Activated CD8-positive, alpha-beta T cell treated with anti-CD3 and anti-CD28 coated beads for 36 hours (primary cell): ENCODE measurements around the gene TJP3. TPM values are rescaled to one million over a fixed set of nuclear protein-coding genes. Genes with fewer than 3 reads are reported as not detected.

Experiments used
- ATAC-seq: fragments of 200-7000 bp; cut with Tn5 transposase; one replicate; pipeline ENCODE4 v1.10.0; 2021; ENCODE audit warnings: mild to moderate bottlenecking, moderate library complexity
- CTCF ChIA-PET: fragments of 350-600 bp; sonication (Branson Sonifier 250); formaldehyde crosslinking; loops from one replicate; lab custom pipeline; 2021; ENCODE audit warnings: antibody characterized with exemption; lab: Charles Lee
- POLR2A ChIA-PET: fragments of 350-600 bp; sonication (Branson Sonifier 250); formaldehyde crosslinking; loops from one replicate; lab custom pipeline; 2021; ENCODE audit warnings: antibody characterized with exemption; lab: Charles Lee
- DNase-seq: peaks from one replicate; pipeline ENCODE4 v3.0.0-alpha.2; 2020
- H3K27ac Mint-ChIP-seq: one replicate; pipeline ENCODE4 v1.8.0; 2021; ENCODE audit warnings: mild to moderate bottlenecking, mixed read lengths
- H3K27me3 Mint-ChIP-seq: one replicate; pipeline ENCODE4 v1.8.0; 2021; ENCODE audit warnings: mixed read lengths
- H3K36me3 Mint-ChIP-seq: one replicate; pipeline ENCODE4 v1.8.0; 2021; ENCODE audit warnings: low read depth, mixed read lengths
- H3K4me1 Mint-ChIP-seq: one replicate; pipeline ENCODE4 v1.8.0; 2021; ENCODE audit warnings: low read depth, mixed read lengths
- H3K4me3 Mint-ChIP-seq: one replicate; pipeline ENCODE4 v1.8.0; 2021; ENCODE audit warnings: mild to moderate bottlenecking, moderate library complexity, mixed read lengths
- H3K9me3 Mint-ChIP-seq: one replicate; pipeline ENCODE4 v1.8.0; 2021; ENCODE audit warnings: mixed read lengths
- intact Hi-C: fragments of 100-400 bp; cut with micrococcal nuclease; formaldehyde crosslinking; loops from one replicate; pipeline ENCODE4 v1.10.0; 2022
- total RNA-seq, 2 experiments: library from RNA; stranded (reverse); gene quantifications; one replicate each; pipeline ENCODE4 v1.2.3, GENCODE V29; 2021
- TF ChIP-seq, protein P1 (sequence below): fragments of 200-600 bp; IDR thresholded peaks from one replicate; pipeline ENCODE4 v1.8.0; 2022; ENCODE audit warnings: antibody characterized with exemption, mild to moderate bottlenecking

The TJP3 gene
- total RNA-seq, 2 experiments from 2014 or later = 0.69 to 2.4 TPM

DNA sequence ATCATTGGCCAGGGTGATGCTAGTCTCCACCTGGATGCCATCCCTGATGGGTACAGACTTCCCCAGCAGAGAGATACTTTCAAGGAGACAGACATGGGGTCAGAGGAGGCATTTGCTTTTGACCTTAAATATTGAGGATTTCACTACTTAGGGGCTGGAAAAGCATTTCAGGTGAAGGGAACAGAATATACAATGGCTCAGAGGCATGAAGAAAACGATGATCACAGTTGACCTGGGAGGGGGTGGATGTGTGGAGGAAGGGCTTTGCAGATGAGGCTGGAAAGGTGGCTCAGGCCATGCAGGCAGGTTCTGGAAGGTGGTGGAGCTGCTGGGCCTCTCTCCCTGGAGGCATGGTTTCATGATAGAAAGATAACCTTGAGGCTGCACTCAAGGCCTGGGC is 74.1 kb downstream of the TJP3 start:
- intact Hi-C loops = loop anchor here (5.0 kb wide), 1 partner anchor 40 kb away; no protein-coding TSS in a partner anchor
- POLR2A ChIA-PET = interaction anchor here (1.0 to 3.1 kb wide), 4 partner anchors 8 to 30 kb away, joined by 3 to 15 read pairs (median 4); no protein-coding TSS in a partner anchor

DNA sequence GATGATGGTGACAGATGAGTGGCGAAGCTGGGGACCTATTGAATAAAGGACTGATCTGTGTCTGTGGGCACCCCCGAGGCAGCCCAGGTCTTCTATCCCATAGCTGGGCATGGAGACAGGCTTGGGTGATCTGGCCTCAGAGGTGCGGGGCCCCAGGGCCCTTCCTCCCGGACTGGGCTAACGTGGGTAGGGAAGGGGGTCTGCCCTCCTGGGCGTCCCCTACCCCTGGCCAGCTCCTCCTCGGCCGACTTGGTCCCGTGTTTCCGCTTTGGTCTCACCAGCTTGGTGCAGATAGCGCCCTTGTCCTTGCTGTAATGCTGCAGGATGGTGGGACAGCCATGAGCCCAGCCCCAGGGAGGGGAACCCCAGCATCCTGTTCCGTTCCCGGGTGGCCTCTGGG is 74.7 kb downstream of the TJP3 start:
- Mint-ChIP-seq H3K36me3 (peaks cover 37% of the 10 kb centered on the region), H3K4me1 (peaks cover 7% of the 10 kb centered on the region), H3K27me3 (no peaks in the 10 kb centered on the region), H3K4me3 (no peak overlapping the region), H3K9me3 (peaks cover 17% of the 10 kb centered on the region), H3K27ac (no peak overlapping the region)
- DNase-seq = no peak
- ATAC-seq = no peak
- TF ChIP-seq, protein P1, sequence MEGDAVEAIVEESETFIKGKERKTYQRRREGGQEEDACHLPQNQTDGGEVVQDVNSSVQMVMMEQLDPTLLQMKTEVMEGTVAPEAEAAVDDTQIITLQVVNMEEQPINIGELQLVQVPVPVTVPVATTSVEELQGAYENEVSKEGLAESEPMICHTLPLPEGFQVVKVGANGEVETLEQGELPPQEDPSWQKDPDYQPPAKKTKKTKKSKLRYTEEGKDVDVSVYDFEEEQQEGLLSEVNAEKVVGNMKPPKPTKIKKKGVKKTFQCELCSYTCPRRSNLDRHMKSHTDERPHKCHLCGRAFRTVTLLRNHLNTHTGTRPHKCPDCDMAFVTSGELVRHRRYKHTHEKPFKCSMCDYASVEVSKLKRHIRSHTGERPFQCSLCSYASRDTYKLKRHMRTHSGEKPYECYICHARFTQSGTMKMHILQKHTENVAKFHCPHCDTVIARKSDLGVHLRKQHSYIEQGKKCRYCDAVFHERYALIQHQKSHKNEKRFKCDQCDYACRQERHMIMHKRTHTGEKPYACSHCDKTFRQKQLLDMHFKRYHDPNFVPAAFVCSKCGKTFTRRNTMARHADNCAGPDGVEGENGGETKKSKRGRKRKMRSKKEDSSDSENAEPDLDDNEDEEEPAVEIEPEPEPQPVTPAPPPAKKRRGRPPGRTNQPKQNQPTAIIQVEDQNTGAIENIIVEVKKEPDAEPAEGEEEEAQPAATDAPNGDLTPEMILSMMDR = no peak
- ChIA-PET POLR2A (interaction anchor here (1.0 to 3.1 kb wide), 3 partner anchors 8 to 29 kb away, joined by 3 to 15 read pairs (median 7); no protein-coding TSS in a partner anchor), CTCF (interaction anchor here (1.2 to 3.4 kb wide), 5 partner anchors 11 to 87 kb away, joined by 3 to 15 read pairs (median 12); partner anchors contain the start of genes APBA3, MRPL54 and RAX2)
- intact Hi-C loops = loop anchor here (5.0 kb wide), 1 partner anchor 39 kb away; no protein-coding TSS in a partner anchor

More for the DNA sequence above, 74.1 kb downstream of the TJP3 start:
- Mint-ChIP-seq H3K4me1 (peaks cover 7% of the 10 kb centered on the region), H3K4me3 (no peak overlapping the region), H3K36me3 (peaks cover 37% of the 10 kb centered on the region), H3K27me3 (no peaks in the 10 kb centered on the region), H3K9me3 (peaks cover 17% of the 10 kb centered on the region), H3K27ac (no peak overlapping the region)
- ATAC-seq (no peak), DNase-seq (no peak)
- TF ChIP-seq, protein P1 = no peak
- CTCF ChIA-PET = interaction anchor here (1.2 to 3.4 kb wide), 3 partner anchors 20 to 87 kb away, joined by 3 to 15 read pairs (median 12); partner anchors contain the start of genes APBA3 and MRPL54

DNA sequence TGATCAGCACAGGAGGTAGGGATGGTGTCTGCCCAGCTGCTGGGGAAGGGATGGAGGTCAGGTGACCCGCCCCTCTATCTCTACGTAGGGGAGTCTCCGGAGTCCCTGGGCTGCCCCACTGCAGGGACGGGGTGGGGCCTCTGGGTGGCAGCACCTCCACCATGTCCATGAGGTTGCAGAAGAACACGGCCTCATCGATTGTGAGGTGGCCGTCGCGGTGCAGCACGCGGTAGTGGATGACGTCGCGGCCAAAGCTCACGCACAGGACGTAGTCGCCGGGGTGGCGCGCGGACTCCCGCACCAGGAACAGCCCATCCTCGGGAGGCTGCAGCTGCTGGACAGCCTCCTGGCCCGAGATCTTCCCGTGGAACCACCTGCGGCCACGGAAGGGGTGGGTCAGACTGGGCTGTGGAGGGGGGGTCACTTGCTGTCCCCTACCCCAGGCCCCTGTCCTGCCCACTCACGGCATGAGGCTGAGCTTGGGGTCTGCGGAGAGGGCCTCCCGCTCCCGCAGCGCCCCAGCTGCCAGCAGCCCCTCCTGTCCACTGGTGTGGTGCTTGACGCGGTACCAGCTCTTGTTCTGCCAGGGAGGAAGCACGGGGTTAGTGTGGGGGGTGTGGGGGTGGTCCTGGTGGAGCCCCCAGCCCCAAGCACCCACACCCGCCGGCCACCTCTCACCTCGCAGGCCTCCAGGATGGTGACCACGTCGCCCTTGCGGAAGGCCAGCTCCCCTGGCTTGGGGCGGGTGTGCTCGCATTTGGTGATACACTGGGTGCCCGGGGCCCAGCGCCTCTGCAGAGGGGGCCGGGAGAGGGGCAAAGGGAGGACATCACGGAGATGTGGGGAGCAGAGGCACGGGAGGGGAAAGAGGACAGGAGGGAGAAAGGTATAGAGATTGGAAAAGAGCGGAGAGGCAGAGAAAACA is 75.7 kb downstream of the TJP3 start:
- ATAC-seq (peak; percentile 66), DNase-seq (peak; percentile 71)
- peak overlapping the region; percentile 55 for H3K27ac Mint-ChIP-seq
- intact Hi-C loops = loop anchor here (5.0 kb wide), 1 partner anchor 38 kb away; no protein-coding TSS in a partner anchor
- H3K4me3 Mint-ChIP-seq = peak overlapping the region; percentile 84
- no peaks in the 10 kb centered on the region for H3K27me3 Mint-ChIP-seq
- peaks cover 17% of the 10 kb centered on the region for H3K9me3 Mint-ChIP-seq
- peaks cover 33% of the 10 kb centered on the region for H3K36me3 Mint-ChIP-seq
- TF ChIP-seq, protein P1 = peak; percentile 68
- POLR2A ChIA-PET = interaction anchor here (1.3 to 3.1 kb wide), 4 partner anchors 9 to 34 kb away, joined by 3 to 15 read pairs (median 6); partner anchors contain the start of gene MRPL54
- H3K4me1 Mint-ChIP-seq = peaks cover 8% of the 10 kb centered on the region
- CTCF ChIA-PET = interaction anchor here (1.0 to 3.4 kb wide), 7 partner anchors 13 to 86 kb away, joined by 3 to 15 read pairs (median 6); partner anchors contain the start of genes APBA3, MRPL54 and RAX2

DNA sequence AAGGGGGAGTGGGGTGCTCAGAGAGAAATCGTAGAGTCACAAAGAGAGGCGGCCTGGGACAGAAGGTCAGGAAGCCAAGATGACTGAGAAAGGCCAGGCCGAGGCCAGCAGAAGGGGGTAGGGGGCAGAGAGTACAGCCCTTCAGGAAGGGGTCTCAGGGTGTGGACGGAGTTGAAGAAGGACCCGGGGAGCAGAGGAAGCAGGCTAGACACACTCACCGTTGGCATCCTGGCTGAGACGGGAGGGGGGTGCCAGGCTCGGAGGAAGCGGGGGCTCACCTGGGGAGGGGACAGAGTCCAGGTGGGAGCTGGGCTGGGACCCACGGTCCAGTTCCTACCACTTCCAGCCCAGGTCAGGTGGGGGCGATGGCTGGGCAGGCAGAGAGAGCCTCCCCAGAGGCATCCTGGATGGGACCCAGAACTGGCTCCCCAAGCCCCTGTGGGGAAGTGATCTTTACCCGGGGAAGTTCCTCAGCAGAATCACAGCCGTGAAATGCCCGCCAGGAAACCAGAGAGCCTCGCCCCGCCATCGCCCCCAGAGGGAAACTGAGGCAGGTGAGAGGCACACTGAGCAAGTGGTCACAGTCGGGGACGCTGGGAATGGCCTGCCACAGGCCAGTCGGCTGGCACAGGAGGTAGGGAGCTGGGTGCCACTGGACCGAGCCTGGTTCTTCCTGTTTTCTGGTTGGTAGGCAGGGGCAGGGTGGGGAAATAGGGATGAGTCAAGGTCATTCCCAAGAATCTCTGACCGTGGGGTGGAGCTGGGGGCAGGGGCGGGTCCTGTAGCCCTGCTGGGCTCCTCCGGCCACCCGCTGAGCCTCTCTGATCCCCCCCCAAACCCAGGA is 76.6 kb downstream of the TJP3 start:
- TF ChIP-seq, protein P1 = no peak
- Mint-ChIP-seq H3K27ac (peak overlapping the region; percentile 80), H3K36me3 (peaks cover 33% of the 10 kb centered on the region), H3K27me3 (no peaks in the 10 kb centered on the region), H3K9me3 (peaks cover 17% of the 10 kb centered on the region), H3K4me3 (peak overlapping the region; percentile 84), H3K4me1 (peaks cover 13% of the 10 kb centered on the region)
- POLR2A ChIA-PET = interaction anchor here (1.0 to 3.1 kb wide), 6 partner anchors 9 to 33 kb away, joined by 3 to 15 read pairs (median 4); partner anchors contain the start of gene MRPL54
- no peak for DNase-seq
- ATAC-seq = no peak
- intact Hi-C loops = loop anchor here (5.0 kb wide), 1 partner anchor 37 kb away; no protein-coding TSS in a partner anchor
- CTCF ChIA-PET = interaction anchor here (1.0 to 3.4 kb wide), 6 partner anchors 13 to 64 kb away, joined by 3 to 15 read pairs (median 9); partner anchors contain the start of genes APBA3, MRPL54 and RAX2
